ENCODE data around the gene SPEF1. TPM values are rescaled to one million over a fixed set of nuclear protein-coding genes. Genes with fewer than 3 reads are reported as not detected.

The SPEF1 gene
- total RNA-seq, 1 experiment from 2014 or later, result 0.24 TPM

DNA sequence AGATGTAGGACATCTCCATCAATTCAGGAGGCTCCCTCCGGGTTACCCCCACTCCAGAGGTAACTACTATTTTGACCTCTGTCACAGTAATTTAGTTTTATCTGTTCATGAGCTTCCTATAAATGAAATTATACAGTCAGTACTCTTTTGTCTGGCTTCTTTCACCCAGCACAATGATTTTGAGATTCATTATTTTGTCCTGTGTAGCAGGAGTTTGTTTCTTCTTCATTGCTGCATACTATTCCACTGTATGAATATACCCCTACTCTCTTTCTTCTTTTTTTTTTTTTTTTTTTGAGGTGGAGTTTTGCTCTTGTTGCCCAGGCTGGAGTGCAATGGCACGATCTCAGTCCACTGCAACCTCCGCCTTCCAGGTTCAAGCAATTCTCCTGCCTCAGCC is 27.3 kb upstream of the SPEF1 start:
- Histone ChIP-seq H2BK120ac (ENCODE audit: low read depth, low read length, poor library complexity, severe bottlenecking) (no peak overlapping the region), H3K9me3 (ENCODE audit: control insufficient read depth, low read depth, low read length) (no peaks in the 10 kb centered on the region), H3K4ac (ENCODE audit: low read depth, low read length) (no peak overlapping the region), H3K79me1 (ENCODE audit: insufficient read depth, low read depth, low read length, poor library complexity, severe bottlenecking) (no peaks in the 10 kb centered on the region), H3K14ac (ENCODE audit: insufficient read depth, low read length) (no peak overlapping the region), H2AK5ac (ENCODE audit: insufficient read length, low read length) (no peak overlapping the region), H4K8ac (replicated peaks; ENCODE audit: insufficient read length, low read depth, low read length) (no peak overlapping the region), H4K5ac (ENCODE audit: insufficient read length, low read depth, low read length) (no peak overlapping the region), H3K56ac (ENCODE audit: insufficient read length, low read depth, low read length) (no peak overlapping the region), H2AFZ (ENCODE audit: low read length) (no peak overlapping the region), H3K79me2 (ENCODE audit: insufficient read depth, low read length) (no peaks in the 10 kb centered on the region), H4K91ac (ENCODE audit: insufficient read length, low read depth, low read length) (no peak overlapping the region), H2BK20ac (ENCODE audit: low read depth, low read length, poor library complexity, severe bottlenecking) (no peak overlapping the region), H3K4me2 (ENCODE audit: insufficient read depth, insufficient read length, low read length) (no peak overlapping the region), H3T11ph (ENCODE audit: low read length) (no peak overlapping the region), H4K20me1 (ENCODE audit: control insufficient read depth, insufficient read depth, insufficient read length) (no peaks in the 10 kb centered on the region), H2BK15ac (ENCODE audit: low read depth, low read length) (no peak overlapping the region), H3K23ac (ENCODE audit: insufficient read length, low read depth, low read length) (no peak overlapping the region), H3K27ac (ENCODE audit: insufficient read length, low read depth, low read length) (no peak overlapping the region), H3K18ac (ENCODE audit: insufficient read length, low read depth, low read length) (no peak overlapping the region), H2BK12ac (ENCODE audit: insufficient read length, low read depth, low read length) (no peak overlapping the region), H3K4me1 (ENCODE audit: insufficient read depth, low read length) (peaks cover 3% of the 10 kb centered on the region), H3K9ac (ENCODE audit: extremely low read depth, insufficient read length, low read length) (no peak overlapping the region), H3K27me3 (ENCODE audit: insufficient read depth, low read length) (no peaks in the 10 kb centered on the region), H2BK5ac (ENCODE audit: insufficient read length, low read length) (no peak overlapping the region), H3K23me2 (ENCODE audit: insufficient read length, low read depth, low read length, poor library complexity, severe bottlenecking) (no peaks in the 10 kb centered on the region)
- Mint-ChIP-seq H3K4me3 (no peak overlapping the region), H3K4me1 (peaks cover 16 to 28% of the 10 kb centered on the region in 2 experiments), H3K27ac (no peak overlapping the region), H3K27me3 (ENCODE audit: low read depth) (peaks cover 9% of the 10 kb centered on the region), H3K36me3 (ENCODE audit: insufficient read depth in 1 of 3, low read depth in 3 of 3) (peaks cover 11 to 26% (median 23%) of the 10 kb centered on the region in 3 experiments), H3K9me3 (no peaks in the 10 kb centered on the region)
- TF ChIP-seq, protein P1, sequence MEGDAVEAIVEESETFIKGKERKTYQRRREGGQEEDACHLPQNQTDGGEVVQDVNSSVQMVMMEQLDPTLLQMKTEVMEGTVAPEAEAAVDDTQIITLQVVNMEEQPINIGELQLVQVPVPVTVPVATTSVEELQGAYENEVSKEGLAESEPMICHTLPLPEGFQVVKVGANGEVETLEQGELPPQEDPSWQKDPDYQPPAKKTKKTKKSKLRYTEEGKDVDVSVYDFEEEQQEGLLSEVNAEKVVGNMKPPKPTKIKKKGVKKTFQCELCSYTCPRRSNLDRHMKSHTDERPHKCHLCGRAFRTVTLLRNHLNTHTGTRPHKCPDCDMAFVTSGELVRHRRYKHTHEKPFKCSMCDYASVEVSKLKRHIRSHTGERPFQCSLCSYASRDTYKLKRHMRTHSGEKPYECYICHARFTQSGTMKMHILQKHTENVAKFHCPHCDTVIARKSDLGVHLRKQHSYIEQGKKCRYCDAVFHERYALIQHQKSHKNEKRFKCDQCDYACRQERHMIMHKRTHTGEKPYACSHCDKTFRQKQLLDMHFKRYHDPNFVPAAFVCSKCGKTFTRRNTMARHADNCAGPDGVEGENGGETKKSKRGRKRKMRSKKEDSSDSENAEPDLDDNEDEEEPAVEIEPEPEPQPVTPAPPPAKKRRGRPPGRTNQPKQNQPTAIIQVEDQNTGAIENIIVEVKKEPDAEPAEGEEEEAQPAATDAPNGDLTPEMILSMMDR (conservative IDR thresholded peaks at IDR 0.05), result no peak
- no CpG with 5 or more reads among the region's 3 CpGs for WGBS (ENCODE audit: extremely low coverage, insufficient read length, low lambda C conversion rate)
- no peak for DNase-seq

All from H9 (cell line).